Fibroblast of pulmonary artery (primary cell): ENCODE data around the gene SEC14L5.

Experiments used
- DNase-seq: peaks from one replicate; pipeline ENCODE4 v3.0.0-alpha.2; 2010; ENCODE audit warnings: low read depth
- H3K4me3 ChIP-seq: replicated peaks from 2 replicates; pipeline ENCODE4 v1.5.1; 2011; ENCODE audit warnings: low read depth, mild to moderate bottlenecking, control low read depth, low read length, moderate library complexity
- TF ChIP-seq, protein P1 (sequence below): IDR thresholded peaks from 2 replicates; pipeline ENCODE4 v1.5.1; 2011; ENCODE audit warnings: mild to moderate bottlenecking, control low read depth, low read length, inconsistent platforms; ENCODE audit errors: missing control alignments

Gene SEC14L5

DNA sequence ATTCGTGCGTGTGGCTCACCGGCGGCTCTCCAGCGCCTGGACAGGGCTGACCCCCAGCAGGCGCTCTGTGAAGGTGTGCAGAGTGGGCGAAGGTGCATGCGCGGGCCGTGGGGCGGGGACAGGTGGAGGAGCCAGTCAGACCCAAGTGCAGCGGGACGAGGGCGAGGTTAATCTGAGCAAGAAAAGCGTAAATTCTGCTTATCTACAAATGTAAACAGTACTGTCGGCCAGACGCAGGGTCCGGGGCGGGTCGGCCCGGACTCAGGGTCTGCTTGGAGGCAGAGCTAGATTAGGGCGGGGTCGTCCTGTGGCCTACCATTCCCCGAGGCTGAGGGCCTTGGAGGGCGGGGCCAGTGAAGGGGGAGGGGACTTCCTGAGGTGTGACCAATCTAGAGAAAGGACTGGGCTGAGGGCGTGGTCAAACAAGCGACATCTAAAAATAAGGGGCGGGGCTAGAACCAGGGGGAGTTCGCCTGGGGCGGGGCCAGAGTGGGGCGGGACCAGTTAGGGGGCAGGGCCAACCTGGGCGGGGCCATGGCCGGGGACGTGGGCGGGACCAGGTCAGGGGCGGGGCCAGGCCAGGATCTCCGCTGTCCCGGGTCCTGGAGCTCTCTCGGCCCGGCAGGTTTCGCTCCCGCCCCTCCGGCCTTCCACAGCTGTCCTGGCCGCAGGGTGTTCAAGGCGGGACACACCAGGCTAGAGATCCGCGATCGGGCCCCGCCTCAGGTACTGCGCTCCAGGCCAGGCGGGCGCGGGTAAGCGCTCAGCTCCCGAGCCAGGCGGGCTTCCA, at the start of gene SEC14L5:
Gene SEC14L5 (plus strand): TSS at position 611 of the 790 bp plus-strand sequence. CDS start 994 bp downstream, outside the sequence.
- H3K4me3 ChIP-seq: peak within 1 kb of the TSS; percentile 59
- peak; percentile 98 for DNase-seq
- TF ChIP-seq, protein P1, sequence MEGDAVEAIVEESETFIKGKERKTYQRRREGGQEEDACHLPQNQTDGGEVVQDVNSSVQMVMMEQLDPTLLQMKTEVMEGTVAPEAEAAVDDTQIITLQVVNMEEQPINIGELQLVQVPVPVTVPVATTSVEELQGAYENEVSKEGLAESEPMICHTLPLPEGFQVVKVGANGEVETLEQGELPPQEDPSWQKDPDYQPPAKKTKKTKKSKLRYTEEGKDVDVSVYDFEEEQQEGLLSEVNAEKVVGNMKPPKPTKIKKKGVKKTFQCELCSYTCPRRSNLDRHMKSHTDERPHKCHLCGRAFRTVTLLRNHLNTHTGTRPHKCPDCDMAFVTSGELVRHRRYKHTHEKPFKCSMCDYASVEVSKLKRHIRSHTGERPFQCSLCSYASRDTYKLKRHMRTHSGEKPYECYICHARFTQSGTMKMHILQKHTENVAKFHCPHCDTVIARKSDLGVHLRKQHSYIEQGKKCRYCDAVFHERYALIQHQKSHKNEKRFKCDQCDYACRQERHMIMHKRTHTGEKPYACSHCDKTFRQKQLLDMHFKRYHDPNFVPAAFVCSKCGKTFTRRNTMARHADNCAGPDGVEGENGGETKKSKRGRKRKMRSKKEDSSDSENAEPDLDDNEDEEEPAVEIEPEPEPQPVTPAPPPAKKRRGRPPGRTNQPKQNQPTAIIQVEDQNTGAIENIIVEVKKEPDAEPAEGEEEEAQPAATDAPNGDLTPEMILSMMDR: no peak

DNA sequence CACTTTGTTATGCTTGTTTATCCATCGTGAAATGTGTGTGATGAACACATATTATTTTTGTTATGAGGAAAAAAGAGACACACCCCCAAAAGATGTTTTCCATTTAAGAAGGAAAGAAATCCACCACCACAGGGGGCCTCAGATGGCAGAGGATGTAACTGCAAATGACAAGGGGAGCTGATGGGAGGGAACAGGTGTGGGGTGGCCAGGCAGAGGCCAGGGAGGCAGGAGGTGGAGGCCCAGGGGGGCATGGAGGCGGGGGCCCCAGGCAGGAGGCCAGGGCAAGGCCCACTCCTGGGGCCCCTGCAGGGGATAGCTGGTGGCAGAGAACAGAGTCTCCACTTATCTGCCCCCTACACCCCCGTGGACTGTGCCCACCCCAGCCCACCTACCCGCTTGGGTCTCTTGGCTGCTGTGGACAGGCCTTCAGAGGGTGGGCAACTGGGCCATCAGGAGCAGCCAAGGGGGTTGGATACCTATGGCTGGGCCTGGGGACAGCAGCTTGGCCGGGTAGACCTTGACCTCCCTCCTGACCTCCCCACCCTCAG, 49.2 kb upstream of the SEC14L5 start:
- no peak overlapping the region for H3K4me3 ChIP-seq
- DNase-seq: no peak
- TF ChIP-seq, protein P1: no peak

DNA sequence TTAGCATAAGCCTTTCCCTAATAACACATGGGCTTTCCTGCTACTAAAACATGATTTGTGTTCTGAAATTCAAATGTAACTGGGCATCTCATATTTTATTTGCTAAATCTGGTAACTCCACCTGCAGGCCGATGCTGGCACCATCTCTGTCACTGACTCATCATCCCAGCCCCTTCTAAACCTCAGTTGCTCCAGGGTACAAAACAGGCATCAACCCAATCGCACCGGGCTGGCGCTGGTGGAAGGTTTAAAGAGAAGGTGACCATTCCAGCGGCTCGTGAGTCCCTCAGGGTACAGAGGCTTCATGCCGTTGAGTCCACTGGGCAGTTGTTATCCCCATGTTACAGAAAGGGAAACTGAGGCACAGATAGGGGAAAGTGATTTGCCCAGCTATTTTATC, 48.3 kb upstream of the SEC14L5 start:
- TF ChIP-seq, protein P1: no peak
- H3K4me3 ChIP-seq: no peak overlapping the region
- DNase-seq: no peak

DNA sequence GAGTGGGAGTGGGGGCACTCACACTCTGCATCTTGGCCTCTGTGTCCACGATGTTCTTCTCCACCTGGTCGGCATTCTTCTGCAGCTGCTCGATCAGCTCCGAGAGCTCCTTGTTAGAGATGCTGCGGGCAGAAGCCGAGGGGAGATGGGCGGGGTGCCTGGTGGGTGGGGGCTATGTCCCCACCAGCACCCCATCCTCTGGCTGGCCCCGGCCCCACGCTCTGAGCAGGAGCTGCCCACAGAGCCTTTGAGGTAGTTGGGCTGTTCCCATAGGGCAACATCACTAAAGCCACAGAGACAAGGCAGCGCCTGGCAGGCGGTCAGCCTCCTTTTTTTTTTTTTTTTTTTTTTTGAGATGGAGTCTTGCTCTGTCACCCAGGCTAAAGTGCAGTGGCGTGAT, 47.3 kb upstream of the SEC14L5 start:
- no peak for DNase-seq
- TF ChIP-seq, protein P1: no peak
- H3K4me3 ChIP-seq: no peak overlapping the region

DNA sequence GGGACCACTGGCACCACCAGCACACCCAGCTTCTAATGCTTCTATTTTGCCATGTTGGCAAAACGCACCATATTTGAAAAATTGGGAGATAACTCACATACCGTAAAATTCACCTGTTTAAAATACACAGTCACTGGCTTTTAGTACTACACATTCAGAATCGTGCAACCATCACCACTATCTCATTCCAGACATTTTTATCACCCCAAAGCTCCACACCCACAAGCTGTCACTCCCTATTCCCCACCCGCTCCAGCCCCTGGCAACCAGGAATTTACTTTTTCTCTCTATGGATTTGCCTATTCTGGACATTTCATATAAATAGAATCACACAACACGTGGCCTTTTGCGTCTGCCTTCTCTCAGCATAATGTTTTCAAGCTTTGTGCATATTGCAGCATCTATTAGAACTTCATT, 46.2 kb upstream of the SEC14L5 start:
- TF ChIP-seq, protein P1: no peak
- H3K4me3 ChIP-seq: no peak overlapping the region
- peak; percentile 41 for DNase-seq

DNA sequence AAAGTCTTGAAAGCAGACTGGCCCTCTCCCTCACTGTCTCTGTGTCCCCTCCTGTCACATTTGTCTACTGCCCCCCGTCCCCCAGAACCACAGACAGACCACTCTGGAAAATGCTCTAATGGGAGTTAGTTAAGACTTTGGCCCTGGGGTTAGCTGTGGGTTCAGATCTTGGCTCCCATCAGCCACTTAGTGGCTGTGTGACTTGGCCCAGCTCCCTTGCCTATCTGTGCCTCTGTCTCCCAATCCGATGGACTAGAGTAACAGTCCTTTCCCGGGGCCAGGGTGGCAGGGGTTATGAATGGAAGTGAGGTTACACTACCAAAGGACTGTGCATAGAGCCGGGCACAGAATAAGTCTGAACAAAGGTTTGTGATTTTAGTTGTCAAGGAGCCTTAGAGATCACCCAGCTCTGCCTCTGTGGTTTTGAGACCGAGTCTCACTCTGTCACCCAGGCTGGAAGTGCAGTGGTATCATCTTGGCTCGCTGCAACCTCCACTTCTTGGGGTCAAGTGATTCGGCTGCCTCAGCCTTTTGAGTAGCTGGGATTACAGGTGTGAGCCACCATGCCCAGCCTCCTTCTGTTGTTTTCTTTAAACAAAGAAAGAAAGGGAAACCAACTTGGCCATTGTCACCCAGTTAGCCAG, 44.9 kb upstream of the SEC14L5 start:
- TF ChIP-seq, protein P1: no peak
- no peak for DNase-seq
- no peak overlapping the region for H3K4me3 ChIP-seq
